Cardiac muscle cell (in vitro differentiated cells and primary cell): ENCODE measurements around the gene NFIA. TPM values are rescaled to one million over a fixed set of nuclear protein-coding genes. Genes with fewer than 3 reads are reported as not detected.

Source experiments
- DNase-seq, 2 donors: peaks; one replicate each; pipeline versions ENCODE4 v3.0.0 to v3.0.0-alpha.2; 2010 to 2017; ENCODE audit warnings: low read depth in 1 of 2, low spot score in 1 of 2
- H3K27ac ChIP-seq: fragments of 200-600 bp; sonication (generic); 2 replicates; pipeline ENCODE4 v1.5.1; 2016
- H3K27me3 ChIP-seq: fragments of 200-600 bp; sonication (generic); 2 replicates; pipeline ENCODE4 v1.6.0; 2016; ENCODE audit warnings: control low read depth
- H3K36me3 ChIP-seq: fragments of 200-600 bp; sonication (generic); 2 replicates; pipeline ENCODE4 v1.5.1; 2016; ENCODE audit warnings: control low read depth
- H3K4me1 ChIP-seq: fragments of 200-600 bp; sonication (generic); 2 replicates; pipeline ENCODE4 v1.8.1; 2017; ENCODE audit warnings: low read depth, mild to moderate bottlenecking, mixed run types
- H3K4me3 ChIP-seq: fragments of 200-600 bp; sonication (generic); 2 replicates; pipeline ENCODE4 v1.5.1; 2016; ENCODE audit warnings: mild to moderate bottlenecking
- H3K9me3 ChIP-seq: fragments of 200-600 bp; sonication (generic); 2 replicates; pipeline ENCODE4 v1.5.1; 2017; ENCODE audit warnings: low read depth, mild to moderate bottlenecking, control low read depth
- CTCF ChIP-seq: IDR thresholded peaks from 2 replicates; pipeline ENCODE4 v1.5.1; 2012; ENCODE audit warnings: low read depth, mild to moderate bottlenecking, low read length
- polyA plus RNA-seq: library from polyadenylated mRNA; unstranded; fragments of >200 nt; fragmentation: Nextera tagmentation; extraction: Ambion mirVana; gene quantifications from 2 replicates; pipeline ENCODE4 v1.2.1, GENCODE V29; 2016
- total RNA-seq: library from RNA; depleted of rRNA; stranded (reverse); fragments of >200 nt; gene quantifications from 2 replicates; pipeline ENCODE4 v1.2.3, GENCODE V29; 2016

The NFIA gene
- total and polyA plus RNA-seq, 2 experiments from 2014 or later, result 10.1 to 12.0 TPM

- Histone ChIP-seq H3K4me3 (no peak overlapping the region), H3K36me3 (no peaks in the 10 kb centered on the region), H3K27ac (no peak overlapping the region), H3K27me3 (no peaks in the 10 kb centered on the region), H3K9me3 (no peaks in the 10 kb centered on the region), H3K4me1 (peaks cover 5% of the 10 kb centered on the region)
- no peak for DNase-seq
- TF ChIP-seq CTCF, result no peak
These were observed 247.2 kb downstream of the NFIA start for GRCh38 chr1:61329556-61329955.

GRCh38 chr1:61330018-61330417 is 247.7 kb downstream of the NFIA start:
- Histone ChIP-seq H3K4me1 (peaks cover 5% of the 10 kb centered on the region), H3K4me3 (no peak overlapping the region)

GRCh38 chr1:61330571-61330970 is 248.2 kb downstream of the NFIA start:
- no peaks in the 10 kb centered on the region for H3K9me3 ChIP-seq
- H3K36me3 ChIP-seq, result no peaks in the 10 kb centered on the region
- no peaks in the 10 kb centered on the region for H3K27me3 ChIP-seq
- TF ChIP-seq CTCF, result no peak
- no peak overlapping the region for H3K4me3 ChIP-seq
- peaks cover 5% of the 10 kb centered on the region for H3K4me1 ChIP-seq
- no peak for DNase-seq
- H3K27ac ChIP-seq, result no peak overlapping the region

More at GRCh38 chr1:61330018-61330417, 247.7 kb downstream of the NFIA start:
- Histone ChIP-seq H3K27ac (no peak overlapping the region), H3K36me3 (no peaks in the 10 kb centered on the region), H3K27me3 (no peaks in the 10 kb centered on the region), H3K9me3 (no peaks in the 10 kb centered on the region)
- TF ChIP-seq CTCF, result no peak
- DNase-seq, result no peak

- Histone ChIP-seq H3K27me3 (no peaks in the 10 kb centered on the region), H3K27ac (no peak overlapping the region), H3K36me3 (no peaks in the 10 kb centered on the region), H3K4me3 (no peak overlapping the region), H3K4me1 (peaks cover 7% of the 10 kb centered on the region), H3K9me3 (no peaks in the 10 kb centered on the region)
- TF ChIP-seq CTCF, result no peak
- peak in 1 of 2 donors; percentile 40 for DNase-seq
These were observed 249.9 kb downstream of the NFIA start for GRCh38 chr1:61332196-61332753.

- Histone ChIP-seq H3K27ac (no peak overlapping the region), H3K36me3 (no peaks in the 10 kb centered on the region), H3K4me3 (no peak overlapping the region), H3K27me3 (no peaks in the 10 kb centered on the region), H3K9me3 (no peaks in the 10 kb centered on the region), H3K4me1 (peaks cover 12% of the 10 kb centered on the region)
- no peak for TF ChIP-seq CTCF
- no peak for DNase-seq
These were observed 250.4 kb downstream of the NFIA start for GRCh38 chr1:61332796-61333195.
